Diencephalon (tissue), 1 donor: ENCODE results near the gene PABPC3. TPM values are rescaled to one million over a fixed set of nuclear protein-coding genes. Genes with fewer than 3 reads are reported as not detected.

Experiments used
- small RNA-seq: library from RNA; depleted of rRNA; stranded (forward); fragments of <200 nt; gene quantifications from one replicate; pipeline ENCODE3, GENCODE V24; 2014
- total RNA-seq: library from RNA; depleted of rRNA; stranded (reverse); fragments of >200 nt; gene quantifications from one replicate; pipeline ENCODE4 v1.2.3, GENCODE V29; 2014

The PABPC3 gene
- total RNA-seq = 0.69 TPM

GRCh38 chr13:25095851-25096453 lies at the start of gene PABPC3:
TSS of gene PABPC3 (plus strand) at chr13:25096136. CDS start at chr13:25096199, 63 bp downstream.

Small RNA genes within 50 kb of the gene (small RNA-seq; reads per million reads assigned to genes)
- gene AL359757.2 = not detected

Other genes with a start within 250 kb of the PABPC3 start
- 99.9 TPM for gene AMER2, start 76.2 kb downstream of the PABPC3 start, total RNA-seq
- gene MTMR6, start 191.4 kb downstream of the PABPC3 start, total RNA-seq = 38.1 TPM
- 111 TPM for gene NUP58, start 205.5 kb downstream of the PABPC3 start, total RNA-seq